ENCODE measurements around the gene ERICH4.
"Not testable (repeated sequence)": the region's sequence is repeated elsewhere in the genome, so short reads cannot be mapped to it uniquely, and the experiment has no call there.

The ERICH4 gene

DNA sequence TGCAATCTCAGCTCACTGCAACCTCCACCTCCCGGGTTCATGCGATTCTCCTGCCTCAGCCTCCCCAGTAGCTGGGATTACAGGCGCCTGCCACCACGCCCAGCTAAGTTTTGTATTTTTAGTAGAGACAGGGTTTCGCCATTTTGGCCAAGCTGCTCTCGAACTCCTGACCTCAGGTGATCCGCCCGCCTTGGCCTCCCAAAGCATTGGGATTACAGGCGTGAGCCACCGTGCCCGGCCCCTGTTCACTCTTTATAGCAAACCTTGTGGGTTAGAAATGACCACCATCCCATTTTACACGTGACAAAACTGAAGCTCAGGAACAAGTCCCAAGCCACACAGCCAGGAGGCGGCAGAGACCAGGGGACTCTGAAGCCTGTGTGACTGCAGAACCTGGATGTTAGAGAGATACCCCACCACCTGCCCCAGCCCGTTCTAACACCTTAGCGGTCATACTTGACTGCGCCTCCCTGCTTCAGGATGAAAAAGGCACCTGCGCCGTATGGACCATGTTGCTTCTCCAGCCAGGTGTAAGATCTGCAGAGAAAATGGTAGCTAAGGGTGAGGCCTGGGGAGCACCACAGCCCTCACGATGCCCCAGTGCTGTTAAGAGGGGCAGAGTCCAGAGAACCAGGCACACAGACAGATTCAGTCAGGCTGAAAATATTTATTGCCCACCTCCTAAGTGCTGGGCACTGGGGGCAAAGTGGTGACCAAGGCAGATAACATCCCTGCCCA is 6.9 kb upstream of the ERICH4 start:
- no peak for DNase-seq (ENCODE audit: low read depth)

DNA sequence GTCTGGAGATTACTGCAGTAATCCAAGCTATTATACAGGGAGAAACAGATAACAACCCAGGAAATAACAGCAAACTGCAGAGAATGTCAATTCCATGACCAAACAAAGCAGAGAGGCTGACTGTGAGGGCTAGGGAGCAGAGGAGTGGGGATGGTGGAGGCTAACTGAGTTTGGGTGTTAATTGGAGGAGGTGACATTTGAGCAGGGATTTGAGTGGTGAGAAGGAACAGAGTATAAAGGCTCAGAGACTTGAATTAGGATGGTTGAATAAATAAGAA is 6.3 kb upstream of the ERICH4 start:
- no peak for DNase-seq (ENCODE audit: low read depth)

DNA sequence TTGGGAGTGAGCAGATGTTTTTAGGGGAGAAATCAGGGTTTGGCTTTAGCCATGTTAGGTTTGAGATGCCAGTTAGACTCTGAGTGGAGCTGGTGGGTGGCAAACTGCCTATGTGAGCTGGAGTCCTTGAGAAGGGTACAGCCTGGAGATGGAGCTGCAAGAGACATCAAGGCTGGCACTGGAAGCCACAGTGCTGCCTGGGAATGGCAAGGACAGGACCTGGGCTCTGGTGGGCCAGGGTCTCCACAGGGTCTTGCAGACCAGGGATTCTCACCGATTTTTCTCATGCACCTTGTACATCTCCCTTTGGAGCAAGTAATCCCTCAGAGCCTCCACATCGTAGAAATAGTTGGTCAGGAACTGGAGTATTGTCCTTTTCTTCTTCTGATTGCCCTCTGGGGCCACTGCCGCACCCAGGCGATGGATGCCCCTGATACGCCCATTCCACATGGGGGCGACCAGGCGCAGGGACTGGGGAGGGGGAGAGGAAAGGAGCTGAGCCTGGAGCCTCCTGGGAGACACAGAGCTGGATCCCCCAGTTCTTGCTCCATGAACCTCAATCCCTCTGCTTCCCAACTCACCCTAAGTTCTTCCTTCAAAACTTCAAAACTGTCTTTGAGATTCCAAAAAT is 4.9 kb upstream of the ERICH4 start:
- DNase-seq (ENCODE audit: low read depth), result no peak

DNA sequence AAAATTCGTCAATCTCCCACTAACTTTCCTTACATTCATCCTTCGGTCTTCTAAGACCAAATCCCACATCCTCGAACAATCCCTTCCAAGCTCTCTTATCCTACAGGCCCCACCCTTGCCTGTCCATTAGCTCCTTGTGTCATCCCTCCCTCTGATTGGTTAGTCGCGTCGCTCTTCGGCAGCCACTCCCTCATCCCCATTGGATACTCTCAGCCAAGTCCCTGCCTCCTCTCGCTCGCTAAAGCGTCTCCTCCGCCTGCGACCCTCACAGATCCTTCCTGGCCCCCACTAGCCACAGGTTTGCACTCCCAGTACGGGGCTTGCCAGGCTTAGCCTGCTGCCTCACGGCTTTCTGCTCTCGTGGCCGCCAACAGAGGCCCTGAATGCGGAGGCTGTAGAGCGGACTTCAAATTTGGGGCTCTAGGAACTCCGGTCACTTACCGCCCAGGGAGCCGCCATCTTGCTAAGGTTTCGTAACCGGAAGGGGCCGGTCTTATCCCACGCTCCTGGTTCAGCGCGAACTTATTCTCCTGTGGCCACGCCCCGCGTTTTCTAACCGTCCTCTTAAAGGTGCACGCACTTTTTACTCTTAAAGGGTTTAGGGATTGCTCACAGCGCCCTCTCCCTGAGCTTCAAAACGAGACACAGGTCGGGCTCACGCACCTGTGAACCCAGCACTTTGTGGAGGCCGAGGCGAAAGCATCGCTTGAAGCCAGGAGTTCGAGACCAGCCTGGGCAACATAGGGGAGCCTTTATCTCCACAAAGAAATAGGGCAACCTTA is 3.3 kb upstream of the ERICH4 start, which contains the start of gene DMAC2:
DMAC2 (minus strand) TSS at position 472 of the 782 bp plus-strand sequence; CDS start at position 459, 13 bp downstream.
- peak; percentile 94 for DNase-seq (ENCODE audit: low read depth)

DNA sequence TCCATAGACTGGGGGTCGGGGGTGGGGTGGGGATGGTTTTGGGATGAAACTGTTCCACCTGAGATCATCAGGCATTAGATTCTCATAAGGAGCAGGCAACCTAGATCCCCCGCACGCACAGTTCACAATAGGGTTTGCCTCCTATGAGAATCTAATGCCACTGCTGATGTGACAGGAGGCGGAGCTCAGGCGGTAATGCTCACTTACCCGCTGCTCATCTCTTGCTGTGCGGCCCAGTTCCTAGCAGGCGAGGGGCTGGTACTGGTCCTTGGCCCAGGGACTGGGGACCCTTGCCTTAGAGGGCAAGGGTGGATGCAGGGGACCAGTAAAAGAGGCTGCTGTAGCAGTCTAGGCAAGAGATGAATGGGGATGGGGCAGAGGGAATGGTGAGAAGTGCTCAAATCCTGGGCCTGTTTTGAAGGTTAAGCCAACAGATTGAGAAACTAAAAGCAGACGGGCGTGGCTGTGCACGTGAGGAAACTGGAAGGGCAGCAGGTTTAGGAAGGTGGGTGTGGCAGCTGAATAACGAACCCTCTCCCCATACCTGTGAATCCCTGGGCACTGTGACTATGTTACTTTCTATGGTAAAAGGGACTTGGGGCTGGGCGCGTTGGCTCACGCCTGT is 1.5 kb upstream of the ERICH4 start:
- DNase-seq (ENCODE audit: low read depth), result no peak

DNA sequence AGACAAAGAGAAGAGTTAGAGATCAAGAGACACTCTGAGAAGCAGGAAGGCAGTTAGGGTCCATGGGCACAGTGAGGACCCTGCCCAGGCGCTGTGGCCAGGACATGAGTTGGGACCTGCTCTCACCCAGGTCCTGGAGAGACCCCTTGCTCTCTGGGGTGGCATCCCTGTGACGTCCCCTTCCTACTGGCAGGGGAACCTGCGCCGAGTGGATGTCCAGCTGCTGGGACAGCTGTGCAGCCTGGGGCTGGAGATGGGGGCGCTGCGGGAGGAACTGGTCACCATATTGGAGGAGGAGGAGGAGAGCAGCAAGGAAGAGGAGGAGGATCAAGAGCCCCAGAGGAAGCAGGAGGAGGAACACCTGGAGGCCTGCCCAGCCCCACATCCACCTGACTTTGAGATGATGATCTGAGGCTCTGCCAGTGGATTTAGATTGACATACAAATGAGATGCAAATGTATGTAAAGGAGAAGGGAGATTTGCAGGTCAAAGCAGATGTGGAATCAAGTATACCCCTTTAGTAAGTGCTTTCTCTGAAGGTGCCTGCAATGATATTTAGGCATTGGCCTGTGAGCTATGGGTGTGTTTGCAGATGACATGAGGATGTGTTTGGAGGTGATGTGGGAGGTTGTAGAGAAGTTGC is 978 bp downstream of the ERICH4 start:
- no peak for DNase-seq (ENCODE audit: low read depth)

DNA sequence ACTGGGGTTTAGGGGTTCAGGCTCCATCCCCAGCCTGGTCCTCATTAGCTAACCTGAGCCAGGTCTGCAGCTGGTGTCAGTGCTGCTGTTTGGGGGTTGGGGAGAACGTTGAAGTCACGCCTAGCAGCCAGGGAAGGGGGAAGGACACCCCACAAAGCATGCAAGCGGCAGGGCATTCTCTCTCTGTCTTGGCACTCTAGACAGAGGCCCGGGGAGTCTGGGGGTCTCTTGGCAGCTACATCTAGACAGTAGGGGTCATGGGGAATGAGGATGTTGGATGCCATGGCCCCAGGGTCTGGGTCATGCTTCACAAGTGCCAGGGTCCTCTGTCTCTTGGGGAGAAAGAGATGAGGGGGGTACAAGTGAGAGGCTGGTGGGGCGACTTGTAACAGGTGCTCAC is 2.6 kb downstream of the ERICH4 start:
- no peak for DNase-seq (ENCODE audit: low read depth)

DNA sequence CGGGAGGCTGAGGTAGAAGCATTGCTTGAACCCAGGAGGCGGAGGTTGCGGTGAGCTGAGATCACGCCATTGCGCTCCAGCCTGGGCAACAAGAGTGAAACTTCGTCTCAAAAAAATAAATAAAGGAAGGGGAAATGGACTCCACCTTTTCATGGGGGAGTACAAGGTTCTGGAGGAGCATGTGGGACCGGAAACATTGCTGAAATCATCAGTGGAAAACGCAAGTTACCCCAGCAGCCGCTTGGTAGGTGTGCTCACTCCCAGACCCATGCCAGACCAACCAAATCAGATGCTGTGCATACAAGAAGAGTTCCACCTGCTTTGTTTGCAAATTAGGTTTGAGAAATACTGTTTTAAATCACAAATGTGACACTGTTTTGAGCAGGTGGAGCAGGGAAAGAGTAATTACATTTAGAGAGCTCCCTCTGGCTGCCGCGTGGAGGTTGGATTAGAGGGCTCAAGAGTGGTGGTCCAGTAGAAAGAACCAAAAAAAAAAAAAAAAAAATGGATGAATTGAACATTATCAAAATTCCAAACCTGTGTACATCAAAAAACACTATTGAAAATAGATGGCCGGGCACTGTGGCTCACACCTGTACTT is 4.9 kb downstream of the ERICH4 start:
- DNase-seq (ENCODE audit: low read depth), result no peak

DNA sequence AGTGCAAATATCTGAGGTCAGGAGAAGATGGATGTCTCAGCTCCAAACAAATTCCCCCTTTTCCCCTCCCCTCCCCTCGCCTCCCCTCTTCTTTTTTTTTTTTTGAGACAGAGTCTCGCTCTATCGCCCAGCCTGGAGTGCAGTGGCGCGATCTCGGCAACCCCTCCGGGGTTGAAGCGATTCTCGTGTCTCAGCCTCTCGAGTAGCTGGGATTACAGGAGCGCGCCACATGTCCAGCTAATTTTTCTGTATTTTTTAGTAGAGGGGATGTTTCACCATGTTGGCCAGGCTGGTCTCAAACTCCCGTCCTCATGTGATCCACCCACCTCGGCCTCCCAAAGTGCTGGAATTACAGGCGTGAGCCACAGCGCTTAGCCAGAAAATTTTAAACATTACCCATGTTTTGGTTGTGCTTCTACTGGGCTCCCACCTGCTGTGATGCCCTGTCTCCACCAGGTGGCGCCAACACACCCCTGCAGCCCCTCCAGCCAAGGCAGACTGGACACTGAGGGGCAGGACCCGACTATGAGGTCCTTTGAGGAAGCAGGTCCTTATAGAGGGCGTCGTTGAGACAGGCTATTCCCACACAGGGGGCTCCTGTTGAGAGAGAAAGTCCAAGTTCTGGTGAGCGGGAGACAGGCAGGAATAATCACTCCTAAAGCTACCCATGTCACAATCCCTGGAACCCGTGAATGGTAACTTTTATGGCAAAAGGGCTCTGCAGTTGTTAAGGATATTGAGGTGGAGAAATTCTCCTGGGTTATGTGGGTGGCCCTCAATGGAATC is 6.3 kb downstream of the ERICH4 start:
- peak; percentile 41 for DNase-seq (ENCODE audit: low read depth)

DNA sequence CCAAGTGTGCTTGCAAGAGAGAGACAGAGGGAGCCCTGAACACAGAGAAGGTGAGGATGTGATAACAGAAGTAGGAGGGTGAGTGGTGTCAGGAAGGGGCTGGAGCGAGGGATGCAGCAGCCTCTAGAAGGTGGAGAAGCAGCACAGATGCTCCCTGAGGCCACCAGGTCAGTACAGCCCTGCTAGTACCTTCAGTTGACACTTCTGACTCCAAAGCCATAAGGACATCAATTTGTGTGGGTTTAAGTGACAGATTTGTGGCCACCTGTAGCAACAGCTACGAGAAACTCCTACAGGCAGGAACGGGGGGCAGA is 6.9 kb downstream of the ERICH4 start:
- no peak for DNase-seq (ENCODE audit: low read depth)

DNA sequence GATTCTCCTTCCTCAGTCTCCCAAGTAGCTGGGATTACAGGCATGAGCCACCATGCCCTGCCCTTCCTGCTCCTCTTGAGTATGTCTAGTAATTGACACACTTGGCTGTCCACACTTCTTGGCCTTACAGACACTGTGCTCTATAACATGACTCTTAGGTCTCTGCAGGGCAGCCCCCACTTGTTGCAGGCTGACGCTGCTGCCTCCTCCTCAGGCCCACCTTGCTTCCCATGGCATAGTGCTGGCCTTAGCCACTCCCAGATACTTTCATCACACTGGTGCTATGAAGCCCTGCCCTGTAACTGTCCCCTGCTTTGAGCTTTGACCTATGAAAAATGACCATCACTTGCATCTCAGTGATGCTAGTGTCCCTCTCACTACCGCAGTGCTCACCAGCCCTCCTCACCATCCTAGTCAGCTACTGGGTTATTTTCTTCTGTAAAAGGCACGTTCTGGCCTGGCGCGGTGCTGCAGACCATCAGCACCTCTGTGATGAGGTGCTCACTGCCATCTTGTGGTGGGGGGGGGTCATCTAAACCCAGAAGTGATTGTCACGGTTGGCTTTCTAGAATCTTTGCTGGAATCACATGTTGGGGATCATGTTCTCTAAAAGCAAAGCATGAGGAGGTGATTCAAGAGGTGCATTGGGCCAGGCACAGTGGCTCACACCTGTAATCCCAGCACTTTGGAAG is 9.8 kb downstream of the ERICH4 start:
- no peak for DNase-seq (ENCODE audit: low read depth)

DNA sequence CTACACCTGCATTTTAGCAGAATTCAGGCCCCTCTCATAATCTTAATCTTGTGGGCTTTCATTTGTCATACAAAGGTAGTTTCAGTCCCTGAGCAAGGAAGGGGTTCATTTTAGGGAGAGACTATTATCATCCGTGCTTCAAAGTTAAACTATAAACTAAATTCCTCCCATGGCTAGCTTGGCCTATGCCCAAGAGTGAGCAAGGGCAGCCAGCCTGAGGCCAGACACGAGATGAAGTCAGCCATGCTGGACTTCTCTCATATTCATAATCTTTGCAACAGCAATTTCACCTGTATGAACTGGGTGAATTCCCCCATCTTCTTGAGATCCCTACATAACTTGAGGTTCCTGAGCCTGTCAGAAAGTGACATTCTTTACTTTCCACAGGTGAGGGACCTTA is 13.0 kb downstream of the ERICH4 start:
- no peak for DNase-seq (ENCODE audit: low read depth)

DNA sequence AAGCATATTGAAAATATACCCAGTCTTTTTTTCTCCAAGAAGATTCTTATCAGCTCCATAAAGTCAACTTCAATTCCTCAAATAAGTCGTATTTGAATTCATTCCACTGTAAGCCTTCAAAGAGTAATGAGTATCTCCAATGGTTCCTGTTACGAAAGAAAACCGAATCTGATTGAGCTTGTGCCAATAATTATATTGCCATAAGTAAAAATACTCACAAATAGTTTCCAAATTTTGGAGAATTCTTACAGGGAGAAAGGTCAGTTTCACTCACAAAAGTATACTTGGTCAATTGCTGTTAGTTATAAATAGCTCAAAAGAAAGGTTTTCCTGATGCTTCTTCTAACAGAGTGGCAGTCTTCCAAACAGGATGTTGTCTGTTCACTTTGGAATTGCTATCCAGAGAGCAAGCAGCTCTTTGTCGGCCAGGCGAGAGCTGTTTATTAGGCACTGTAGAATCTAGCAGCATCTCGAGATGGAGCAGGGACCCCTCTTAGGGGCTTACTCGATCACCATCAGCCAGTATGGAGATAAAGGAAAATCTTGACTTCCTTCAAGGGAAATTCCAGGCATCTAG is 13.5 kb downstream of the ERICH4 start:
- no peak for DNase-seq (ENCODE audit: low read depth)

DNA sequence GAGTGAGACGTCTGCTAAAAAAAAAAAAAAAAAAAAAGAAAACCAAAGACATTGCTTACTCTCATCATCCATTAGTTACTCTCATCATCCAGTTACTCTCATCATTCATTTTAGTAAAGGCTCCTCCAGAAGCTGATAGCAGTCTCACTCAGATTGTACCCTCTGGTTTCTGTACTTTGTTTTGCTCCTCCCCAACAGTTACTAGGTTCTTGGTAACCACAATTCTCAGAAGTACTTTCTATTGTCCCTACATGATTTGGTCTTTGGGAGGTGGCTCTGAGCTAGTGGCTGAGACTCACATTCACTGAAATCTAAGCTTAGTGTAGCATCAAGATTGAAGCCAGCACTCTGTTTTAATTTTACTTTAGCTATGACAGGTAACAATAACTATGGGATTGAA is 14.3 kb downstream of the ERICH4 start:
- no peak for DNase-seq (ENCODE audit: low read depth)

DNA sequence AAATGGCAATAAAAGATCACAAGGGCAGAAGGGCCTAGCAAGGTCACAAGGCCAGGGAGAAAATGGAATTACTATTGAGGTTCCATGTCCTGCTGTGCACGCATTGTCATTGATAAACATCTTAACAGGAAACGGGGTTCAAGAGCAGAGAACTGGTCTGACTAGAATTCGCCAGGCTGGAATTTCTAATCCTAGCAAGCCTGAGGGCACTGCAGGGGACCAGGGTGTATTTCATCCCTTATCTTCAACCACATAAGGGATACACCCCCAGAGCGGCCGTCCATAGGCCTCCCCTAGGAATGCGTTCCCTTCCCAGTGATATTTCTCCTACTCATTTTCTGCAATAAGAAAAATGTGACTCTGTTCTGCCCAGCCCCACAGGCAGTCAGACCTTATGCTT is 19.5 kb downstream of the ERICH4 start:
- no peak for DNase-seq (ENCODE audit: low read depth)

DNA sequence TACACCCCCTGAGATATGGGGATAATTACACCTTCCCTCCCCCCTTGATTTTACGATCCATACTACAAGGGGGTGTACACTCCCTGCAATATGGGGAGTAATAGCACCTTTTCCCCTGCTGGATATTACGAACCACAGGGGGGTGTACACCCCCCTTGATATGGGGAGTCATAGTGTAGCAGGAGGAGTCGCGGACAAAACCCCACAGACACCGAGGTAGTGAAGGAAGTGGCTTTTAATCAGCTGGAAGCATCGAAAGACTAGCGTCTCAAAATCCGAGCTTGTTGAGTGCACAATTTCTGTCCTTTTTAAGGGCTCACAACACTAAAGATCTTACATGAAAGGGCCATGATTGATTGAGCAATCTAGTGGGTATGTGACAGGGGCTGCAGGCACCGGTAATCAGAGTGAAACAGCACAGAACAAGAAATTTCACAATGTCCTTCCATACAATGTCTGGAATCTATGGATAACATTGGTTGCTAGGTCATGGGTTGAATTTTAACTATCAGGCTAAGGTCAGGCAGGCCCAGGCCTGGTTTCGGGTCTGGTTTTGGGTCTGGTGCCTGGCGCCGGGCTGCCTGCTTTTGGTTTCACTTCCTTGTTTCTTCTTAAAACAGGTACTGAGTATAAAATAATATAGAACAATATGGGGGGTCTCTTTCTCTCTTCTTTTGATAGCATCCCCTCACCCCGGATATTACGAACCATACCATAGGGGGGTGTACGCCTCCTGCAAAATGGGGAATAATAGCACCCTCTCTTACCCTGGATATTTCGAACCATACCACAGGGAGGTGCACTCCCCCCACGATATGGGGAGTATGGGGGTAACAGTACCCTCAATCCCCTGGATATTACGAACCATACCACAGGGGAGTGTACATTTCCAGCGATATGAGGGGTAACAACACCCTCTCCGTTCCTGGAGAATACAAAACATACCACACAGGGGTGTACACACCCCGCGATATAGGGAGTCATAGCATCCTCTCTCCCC is 20.6 kb downstream of the ERICH4 start:
- not testable (repeated sequence) for DNase-seq (ENCODE audit: low read depth)

DNA sequence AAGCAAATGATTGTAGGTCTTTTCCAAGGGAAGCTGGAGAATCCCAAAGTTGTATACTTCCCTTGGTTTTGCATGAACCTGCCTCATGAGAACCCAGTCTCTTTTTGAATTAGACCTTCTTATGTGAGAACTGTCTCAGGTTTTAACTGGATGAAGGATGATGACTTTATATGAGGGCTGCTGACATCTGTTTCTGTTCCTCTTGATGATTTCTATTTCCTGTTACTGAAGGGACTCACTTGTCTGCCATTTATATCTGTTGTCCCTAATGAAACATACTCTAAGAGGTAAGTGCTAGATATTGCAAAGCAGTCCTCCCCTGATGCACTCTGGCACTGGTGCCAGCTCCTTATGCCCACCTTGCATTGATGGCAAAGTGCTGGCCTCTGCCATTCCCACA is 33.6 kb downstream of the ERICH4 start:
- DNase-seq (ENCODE audit: low read depth), result no peak

DNA sequence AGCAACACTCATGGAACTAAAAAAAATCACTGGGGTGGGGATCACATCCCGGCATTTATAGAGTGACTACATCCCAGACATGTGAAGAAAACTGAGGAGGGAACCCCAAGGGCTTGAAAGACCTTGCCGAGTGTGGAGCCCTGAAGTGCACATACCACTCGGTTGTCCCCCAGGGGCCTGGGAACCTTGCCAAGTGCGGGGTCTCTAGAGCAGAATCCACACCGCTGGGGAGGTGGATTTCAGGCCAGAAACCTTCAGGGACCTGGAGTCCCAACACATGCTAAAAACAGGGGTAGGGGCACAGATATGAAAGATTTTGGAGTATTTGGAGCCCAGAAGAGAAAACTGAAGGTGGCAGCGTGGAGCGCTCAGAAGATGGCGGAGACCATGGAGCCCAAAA is 35.2 kb downstream of the ERICH4 start:
- no peak for DNase-seq (ENCODE audit: low read depth)
